GM12875 (cell line): ENCODE results near the gene MATN3.

Experiments used
- H3K4me3 ChIP-seq: one replicate; pipeline ENCODE4 v1.5.1; 2011; ENCODE audit warnings: low read depth, low read length, control low read depth
- CTCF ChIP-seq: IDR thresholded peaks from 2 replicates; pipeline ENCODE4 v1.5.1; 2011; ENCODE audit warnings: low read depth, mild to moderate bottlenecking, control low read depth, inconsistent platforms, low read length, moderate library complexity, borderline replicate concordance; ENCODE audit not compliant: insufficient read depth

Gene MATN3

DNA sequence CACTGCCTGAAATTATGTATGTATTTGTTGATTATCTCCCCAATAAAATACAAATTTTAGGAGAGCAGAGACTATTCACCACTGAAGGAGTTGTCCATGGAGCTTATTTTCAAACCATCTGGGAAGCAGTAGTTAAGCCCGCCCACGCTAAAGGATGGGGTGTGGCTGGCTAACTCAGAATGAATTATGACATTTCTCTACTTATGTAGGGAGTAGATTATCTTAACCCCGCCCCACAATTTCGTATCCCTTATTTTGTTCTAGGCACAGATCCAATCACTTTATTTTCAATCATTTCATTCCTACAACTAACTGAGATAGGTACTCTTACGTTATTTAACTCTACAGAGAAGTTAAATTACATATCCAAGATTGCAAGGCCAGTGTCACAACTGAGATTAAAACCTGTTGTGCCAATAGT lies 40.4 kb upstream of the MATN3 start:
- TF ChIP-seq CTCF = no peak
- no peak overlapping the region for H3K4me3 ChIP-seq

DNA sequence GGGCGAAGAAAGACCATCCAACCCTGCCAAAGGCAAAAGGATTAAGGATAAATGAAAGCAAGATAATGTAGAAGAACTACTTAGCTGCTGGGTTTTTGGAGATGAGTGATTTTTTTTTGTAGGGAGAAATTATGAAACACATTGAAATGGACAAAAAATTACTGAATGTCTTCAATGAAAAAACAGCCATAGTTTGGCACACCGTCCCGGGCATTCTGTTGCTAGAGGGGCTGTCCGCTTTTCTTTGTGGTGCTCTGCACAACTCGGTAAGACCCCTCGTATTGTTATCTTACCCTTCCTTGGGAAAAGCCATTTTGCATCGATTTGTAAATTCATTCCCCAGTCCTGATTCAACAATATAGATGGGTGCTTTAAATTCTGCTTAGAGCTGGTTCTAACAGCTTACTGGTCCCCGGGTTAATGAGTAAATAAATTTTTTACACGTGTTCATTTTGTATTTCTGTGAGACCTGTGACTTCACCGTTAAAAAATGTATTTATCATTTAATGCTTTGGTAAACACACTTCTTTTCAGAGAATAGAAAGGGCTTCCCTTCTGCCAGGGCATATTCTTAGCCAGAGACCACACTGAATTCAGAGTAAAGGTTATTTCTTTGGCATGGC lies 39.9 kb upstream of the MATN3 start:
- H3K4me3 ChIP-seq = peak overlapping the region; percentile 45
- TF ChIP-seq CTCF = no peak

DNA sequence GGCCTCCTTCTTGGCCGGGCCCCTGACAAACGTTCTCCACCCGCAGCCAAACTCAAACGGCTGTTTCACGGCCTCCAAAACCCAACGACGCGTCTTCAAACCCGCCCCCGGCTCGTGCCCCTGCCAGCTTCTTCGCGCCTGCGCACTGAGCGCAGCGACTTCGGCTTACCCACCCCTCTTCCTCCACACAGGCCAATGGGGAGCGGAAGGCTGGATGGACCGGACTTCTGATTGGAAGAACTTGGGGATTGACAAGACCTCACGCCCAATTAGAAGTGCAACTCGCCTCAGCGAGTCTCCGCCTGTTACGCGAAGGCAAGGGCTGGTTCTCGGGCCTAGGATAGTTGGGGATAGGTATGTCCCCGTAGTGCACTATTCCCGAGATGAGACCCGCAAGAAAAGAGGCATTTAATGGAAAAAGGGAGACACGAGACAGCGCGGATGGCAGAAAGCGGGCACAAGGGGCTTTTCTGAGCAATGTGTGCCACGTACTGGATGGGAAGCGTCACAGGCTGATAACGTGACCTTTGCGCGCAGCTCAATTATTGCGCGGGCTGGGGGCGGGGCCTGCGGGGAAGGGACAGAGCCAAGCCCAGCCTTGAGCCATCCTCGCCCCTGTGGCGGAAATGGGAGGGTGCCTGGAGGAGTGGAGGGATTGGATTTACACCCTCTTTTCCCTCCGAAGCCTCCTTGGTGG lies 39.2 kb upstream of the MATN3 start, which contains the start of gene LAPTM4A:
Gene LAPTM4A, minus strand, starts transcription at position 97 of the 697 bp plus-strand sequence. CDS start 108 bp downstream, outside the sequence.
- no peak for TF ChIP-seq CTCF
- H3K4me3 ChIP-seq = peak within 1 kb of the TSS; percentile 73

DNA sequence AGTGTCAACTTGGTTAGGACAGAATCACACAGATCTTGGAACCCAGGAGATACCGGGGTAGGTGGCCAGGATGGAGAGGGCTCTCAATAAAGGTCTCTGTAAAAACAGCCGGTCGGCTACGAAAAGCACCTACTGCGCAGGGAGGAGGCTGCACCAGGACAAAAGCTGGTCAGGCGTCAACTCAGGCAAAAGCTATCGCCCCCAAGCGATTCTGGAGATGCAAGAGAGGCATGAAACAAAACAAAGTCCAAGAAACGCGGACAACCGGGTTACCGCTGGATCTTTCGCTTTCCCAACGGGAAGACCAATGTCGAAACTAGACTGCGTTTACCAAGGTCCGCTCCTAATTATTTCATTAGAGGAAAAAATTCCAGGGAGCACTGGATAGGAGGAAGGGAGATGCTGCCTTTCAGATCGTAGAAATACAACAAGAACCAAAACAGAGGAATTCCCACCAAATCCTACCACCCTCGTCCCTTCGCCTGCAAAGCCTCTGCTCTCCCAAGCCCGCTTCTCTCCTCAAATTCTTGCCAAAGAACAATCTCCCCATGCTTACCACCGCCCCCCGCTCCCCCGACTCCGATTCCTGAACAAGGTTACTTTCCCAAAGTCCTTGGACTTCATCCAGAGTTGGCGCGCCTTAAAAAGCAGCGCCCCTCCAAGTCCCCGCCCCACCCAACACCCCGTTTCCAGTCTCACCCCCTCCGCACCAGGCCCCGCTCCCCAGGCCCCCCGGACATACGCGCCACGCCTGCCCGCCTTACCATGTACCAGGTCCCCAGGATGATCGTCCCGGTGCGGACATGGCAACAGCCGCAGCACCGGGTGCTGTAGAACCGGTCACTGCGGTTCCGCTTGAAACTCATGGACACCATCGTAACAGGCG lies 38.4 kb upstream of the MATN3 start:
- peak overlapping the region; percentile 73 for H3K4me3 ChIP-seq
- TF ChIP-seq CTCF = peak; percentile 6; the same call in 1 of the 2 replicates

DNA sequence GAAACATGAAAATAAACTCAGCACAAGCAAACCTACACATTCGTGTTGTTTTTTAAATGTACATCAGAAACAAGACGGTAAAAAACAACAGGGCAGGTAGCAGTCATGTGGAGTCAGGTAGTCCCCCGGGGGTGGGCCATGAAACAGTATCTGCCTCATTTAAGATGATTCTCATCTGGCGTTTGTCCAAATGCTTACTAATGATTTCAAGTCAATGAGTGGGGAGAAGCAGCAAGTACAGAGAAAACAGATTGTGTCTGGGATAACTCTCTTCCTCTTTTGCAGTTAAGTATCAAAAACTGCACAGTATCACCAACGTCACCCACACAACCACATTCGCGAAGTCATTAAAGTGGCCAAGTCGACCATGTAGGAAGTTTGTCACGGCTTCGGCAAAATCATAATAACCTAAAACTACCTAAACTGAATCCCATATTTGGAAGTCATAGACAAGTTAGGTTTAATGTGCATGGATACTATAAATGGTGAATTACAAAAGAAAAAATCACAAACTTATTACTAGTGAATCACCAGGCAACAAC lies 37.7 kb upstream of the MATN3 start:
- peak overlapping the region; percentile 73 for H3K4me3 ChIP-seq
- no peak for TF ChIP-seq CTCF

DNA sequence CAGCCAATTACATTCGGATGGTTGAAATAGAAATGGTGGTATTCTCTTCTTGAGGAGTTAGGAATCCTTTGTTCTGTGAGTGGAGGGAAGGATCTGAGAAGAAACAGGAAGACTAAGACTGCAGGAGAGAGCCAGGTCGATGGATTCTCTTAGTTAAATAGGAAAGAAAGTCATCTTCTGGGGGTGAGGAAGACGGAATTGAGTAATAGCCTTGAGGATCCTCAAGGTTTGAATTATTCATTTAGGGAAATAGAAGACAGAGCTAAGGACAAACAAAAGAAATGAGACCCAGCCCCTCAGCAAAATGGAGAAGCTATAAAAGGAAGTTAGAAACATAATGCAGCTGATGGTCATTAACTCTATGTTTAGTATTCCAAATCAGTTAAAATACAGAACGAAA lies 37.2 kb upstream of the MATN3 start:
- no peak for TF ChIP-seq CTCF
- H3K4me3 ChIP-seq = peak overlapping the region; percentile 73
